Right cardiac atrium (tissue), 5 donors: Measurements from ENCODE around the gene ZNF581. TPM values are rescaled to one million over a fixed set of nuclear protein-coding genes. Genes with fewer than 3 reads are reported as not detected.

Source experiments
- ATAC-seq, 2 donors: fragments of 200-7000 bp; cut with Tn5 transposase; one replicate each; pipeline versions ENCODE4 v1.8.0 to v1.9.1; 2020; ENCODE audit warnings: moderate library complexity in 2 of 2, mild to moderate bottlenecking in 1 of 2
- DNase-seq, 3 donors: peaks; one replicate each; pipeline ENCODE4 v3.0.0-alpha.2; 2020
- H3K27ac ChIP-seq: one replicate; pipeline ENCODE4 v1.5.1; 2013; ENCODE audit warnings: mild to moderate bottlenecking, low read length, control low read depth, moderate library complexity
- H3K27me3 ChIP-seq: one replicate; pipeline ENCODE4 v1.6.1; 2013; ENCODE audit not compliant: control insufficient read depth, insufficient read depth
- H3K4me1 ChIP-seq: one replicate; pipeline ENCODE4 v1.6.1; 2013; ENCODE audit warnings: low read length; ENCODE audit not compliant: control insufficient read depth, insufficient read depth
- H3K4me3 ChIP-seq: one replicate; pipeline ENCODE4 v1.5.1; 2013; ENCODE audit warnings: low read length, control low read depth
- H3K9me3 ChIP-seq: one replicate; pipeline ENCODE4 v1.6.1; 2013; ENCODE audit warnings: low read length; ENCODE audit not compliant: control insufficient read depth
- WGBS: extraction: QIAGEN DNeasy Blood & Tissue Kit; methylation state at CpG from one replicate; pipeline ENCODE4 v1.1.7; 2013; 5-methylcytosine and 5-hydroxymethylcytosine counted together
- intact Hi-C, 4 donors: fragments of 100-400 bp; cut with DNase I; formaldehyde crosslinking; loops; one replicate each; pipeline versions ENCODE4 v1.11.0 to v1.14.0; 2022 to 2023
- polyA plus RNA-seq: library from polyadenylated mRNA; stranded (reverse); fragments of 200-250 nt; gene quantifications from one replicate; pipeline ENCODE4 v1.2.3, GENCODE V29; 2013
- total RNA-seq, 4 donors: library from RNA; stranded (reverse); fragmentation: NEBNext Ultra II Directional; extraction: Animal tissue kit (Norgen Biotek cat#: 25700); gene quantifications; one replicate each; pipeline ENCODE4 v1.2.1, GENCODE V29; 2021
- donor health status: healthy with polysubstance abuse.
- donor health status: DM: no; HTN: yes; CAD: no.
- donor health status: DM: no; HTN: no; CAD: no.
- donor health status: DM: no; HTN: yes; CAD: no; lungs with severe emphysema.
- donor health status: DM: yes; HTN: yes; CAD: no.

Gene ZNF581
- total and polyA plus RNA-seq, 5 donors = 6.3 to 12.5 (median 9.2) TPM

- H3K27ac ChIP-seq = no peak overlapping the region
- intact Hi-C loops = loop anchor here in 2 of 4 donors (10.0 kb wide), 1 partner anchor 119 kb away; no protein-coding TSS in a partner anchor
- H3K4me1 ChIP-seq = peaks cover 12% of the 10 kb centered on the region
These were observed 9.6 kb upstream of the ZNF581 start for GRCh38 chr19:55633861-55634260.

GRCh38 chr19:55635334-55635717 is 8.1 kb upstream of the ZNF581 start:
- peak overlapping the region; percentile 98 for H3K4me3 ChIP-seq
- H3K27ac ChIP-seq = peak overlapping the region; percentile 100
- WGBS = 5% methylated on average over 9 of the region's 9 CpGs
- H3K4me1 ChIP-seq = peaks cover 17% of the 10 kb centered on the region
- peak in 2 of 3 donors; percentile 55 to 64 for DNase-seq
- peak in 1 of 2 donors; percentile 2 for ATAC-seq
- H3K27me3 ChIP-seq = no peaks in the 10 kb centered on the region
- no peaks in the 10 kb centered on the region for H3K9me3 ChIP-seq
- intact Hi-C loops = loop anchor here in 2 of 4 donors (10.0 kb wide), 1 partner anchor 121 kb away; no protein-coding TSS in a partner anchor

More at GRCh38 chr19:55633861-55634260, 9.6 kb upstream of the ZNF581 start:
- no peak for ATAC-seq
- peak in 2 of 3 donors; percentile 29 to 40 for DNase-seq
- Histone ChIP-seq H3K9me3 (no peaks in the 10 kb centered on the region), H3K27me3 (no peaks in the 10 kb centered on the region), H3K4me3 (no peak overlapping the region)
- WGBS = 80% methylated on average over 8 of the region's 8 CpGs

GRCh38 chr19:55635856-55636440 is 7.5 kb upstream of the ZNF581 start:
- intact Hi-C loops = loop anchor here in 2 of 4 donors (10.0 kb wide), 1 partner anchor 121 kb away; no protein-coding TSS in a partner anchor
- ATAC-seq (no peak), DNase-seq (peak in 2 of 3 donors; percentile 16 to 29)
- Histone ChIP-seq H3K4me1 (peaks cover 17% of the 10 kb centered on the region), H3K4me3 (peak overlapping the region; percentile 98), H3K27me3 (no peaks in the 10 kb centered on the region), H3K27ac (peak overlapping the region; percentile 100), H3K9me3 (no peaks in the 10 kb centered on the region)
- 63% methylated on average over 7 of the region's 7 CpGs for WGBS

GRCh38 chr19:55636723-55637122 is 6.7 kb upstream of the ZNF581 start:
- Histone ChIP-seq H3K27me3 (no peaks in the 10 kb centered on the region), H3K27ac (no peak overlapping the region), H3K4me1 (peaks cover 17% of the 10 kb centered on the region), H3K9me3 (no peaks in the 10 kb centered on the region), H3K4me3 (no peak overlapping the region)
- ATAC-seq (no peak), DNase-seq (peak in 1 of 3 donors; percentile 32)
- intact Hi-C loops = loop anchor here in 2 of 4 donors (10.0 kb wide), 1 partner anchor 122 kb away; no protein-coding TSS in a partner anchor
- 83% methylated on average over 4 of the region's 4 CpGs for WGBS

GRCh38 chr19:55637534-55637933 is 5.9 kb upstream of the ZNF581 start:
- peaks cover 17% of the 10 kb centered on the region for H3K4me1 ChIP-seq
- ATAC-seq (no peak), DNase-seq (peak in 1 of 3 donors; percentile 43)
- H3K9me3 ChIP-seq = no peaks in the 10 kb centered on the region
- H3K27ac ChIP-seq = no peak overlapping the region
- intact Hi-C loops = loop anchor here in 2 of 4 donors (10.0 kb wide), 1 partner anchor 123 kb away; no protein-coding TSS in a partner anchor
- no peaks in the 10 kb centered on the region for H3K27me3 ChIP-seq
- 74% methylated on average over 11 of the region's 11 CpGs for WGBS
- no peak overlapping the region for H3K4me3 ChIP-seq

- H3K4me3 ChIP-seq = no peak overlapping the region
- no peak overlapping the region for H3K27ac ChIP-seq
- WGBS = 85% methylated on average over 6 of the region's 6 CpGs
- H3K27me3 ChIP-seq = no peaks in the 10 kb centered on the region
- DNase-seq (peak; percentile 45 to 69 (median 64)), ATAC-seq (no peak)
- intact Hi-C loops = loop anchor here in 2 of 4 donors (10.0 kb wide), 1 partner anchor 124 kb away; no protein-coding TSS in a partner anchor
- H3K4me1 ChIP-seq = peaks cover 15% of the 10 kb centered on the region
- H3K9me3 ChIP-seq = no peaks in the 10 kb centered on the region
These were observed 4.5 kb upstream of the ZNF581 start for GRCh38 chr19:55638864-55639359.

GRCh38 chr19:55640043-55640576 is 3.3 kb upstream of the ZNF581 start:
- H3K9me3 ChIP-seq = no peaks in the 10 kb centered on the region
- H3K27ac ChIP-seq = peak overlapping the region; percentile 77
- 11% methylated on average over 38 of the region's 38 CpGs for WGBS
- peak overlapping the region; percentile 85 for H3K4me3 ChIP-seq
- H3K4me1 ChIP-seq = peaks cover 15% of the 10 kb centered on the region
- DNase-seq (peak; percentile 77 to 90 (median 89)), ATAC-seq (peak; percentile 8 to 29)
- H3K27me3 ChIP-seq = no peaks in the 10 kb centered on the region
- intact Hi-C loops = no loop called here

- Histone ChIP-seq H3K9me3 (no peaks in the 10 kb centered on the region), H3K27me3 (no peaks in the 10 kb centered on the region), H3K4me3 (peak within 1 kb of the TSS; percentile 85), H3K4me1 (peaks cover 14% of the 10 kb centered on the region), H3K27ac (peak within 1 kb of the TSS; percentile 77)
- DNase-seq (peak; percentile 80 to 90 (median 88)), ATAC-seq (peak; percentile 69 to 70)
- under 1% methylated on average over 89 of the region's 89 CpGs for WGBS
- intact Hi-C loops = no loop called here
These were observed 2.6 kb upstream of the ZNF581 start, which contains the start of gene ZNF580 for GRCh38 chr19:55640577-55641425. Gene ZNF580 (plus strand): TSS chr19:55641002. CDS start chr19:55642509, 1,507 bp downstream.

GRCh38 chr19:55641426-55642152 is 1.9 kb upstream of the ZNF581 start:
- no peaks in the 10 kb centered on the region for H3K9me3 ChIP-seq
- peaks cover 8% of the 10 kb centered on the region for H3K4me1 ChIP-seq
- intact Hi-C loops = no loop called here
- WGBS = 1% methylated on average over 25 of the region's 25 CpGs
- ATAC-seq = peak in 1 of 2 donors; percentile 0
- H3K27ac ChIP-seq = peak overlapping the region; percentile 77
- H3K27me3 ChIP-seq = no peaks in the 10 kb centered on the region
- DNase-seq = no peak
- peak overlapping the region; percentile 85 for H3K4me3 ChIP-seq
